SK-N-SH (cell line): ENCODE results near the gene PCDHB9. TPM values are rescaled to one million over a fixed set of nuclear protein-coding genes. Genes with fewer than 3 reads are reported as not detected.
"Not testable (repeated sequence)": the region's sequence is repeated elsewhere in the genome, so short reads cannot be mapped to it uniquely, and the experiment has no call there.

Experiments
- CTCF ChIA-PET: fragments of 300-600, 350-600 bp; formaldehyde crosslinking; extraction: SDS; loops from one replicate; lab custom pipeline; 2021; lab: Yijun Ruan, JAX
- POLR2A ChIA-PET: fragments of 350-600 bp; sonication (Branson Sonifier 250); formaldehyde crosslinking; extraction: SDS; loops from one replicate; lab custom pipeline; 2020; ENCODE audit warnings: antibody characterized with exemption, inconsistent platforms; lab: Yijun Ruan, JAX
- DNase-seq: peaks from one replicate; pipeline ENCODE4 v3.0.0; 2012
- H2AFZ ChIP-seq: fragments of 200-600 bp; sonication (generic); 2 replicates; pipeline ENCODE4 v1.8.1; 2016; ENCODE audit warnings: antibody characterized with exemption, mild to moderate bottlenecking, low read depth
- H3F3A ChIP-seq: fragments of 200-600 bp; sonication (generic); replicated peaks from 2 replicates; pipeline ENCODE3; 2016; ENCODE audit warnings: antibody characterized with exemption, mild to moderate bottlenecking; ENCODE audit not compliant: insufficient read depth
- H3K27ac ChIP-seq, 2 experiments: fragments of 200-500 bp in 1 of 2; fragments of 200-600 bp in 1 of 2; sonication (Bioruptor generic) in 1 of 2; sonication (generic), shearing (Covaris generic) in 1 of 2; 2 replicates each; pipeline versions ENCODE4 v1.5.1 to v1.6.1; 2014 to 2016; ENCODE audit warnings: low read depth in 2 of 2, inconsistent platforms in 1 of 2, low read length in 1 of 2, mild to moderate bottlenecking in 1 of 2, mixed read lengths in 1 of 2
- H3K27me3 ChIP-seq: fragments of 200-600 bp; sonication (generic), shearing (Covaris generic); 2 replicates; pipeline ENCODE4 v1.6.1; 2016; ENCODE audit warnings: mixed run types; ENCODE audit not compliant: insufficient read depth
- H3K36me3 ChIP-seq, 2 experiments: fragments of 200-500 bp in 1 of 2; fragments of 200-600 bp in 1 of 2; sonication (Bioruptor generic) in 1 of 2; sonication (generic) in 1 of 2; replicated peaks in 1 of 2; 2 replicates each; pipeline versions ENCODE3 to v1.5.1; 2014 to 2016; ENCODE audit warnings: low read length in 1 of 2, mild to moderate bottlenecking in 1 of 2; ENCODE audit not compliant: insufficient read depth in 2 of 2, control insufficient read depth in 1 of 2
- H3K4me1 ChIP-seq, 2 experiments: fragments of 200-500 bp in 1 of 2; fragments of 200-600 bp in 1 of 2; sonication (Bioruptor generic) in 1 of 2; sonication (generic), shearing (Covaris generic) in 1 of 2; 2 replicates each; pipeline versions ENCODE4 v1.5.1 to v1.6.1; 2014 to 2016; ENCODE audit warnings: low read depth in 1 of 2, low read length in 1 of 2, mixed run types in 1 of 2; ENCODE audit not compliant: insufficient read depth in 2 of 2, control insufficient read depth in 1 of 2
- H3K4me2 ChIP-seq: fragments of 200-600 bp; sonication (generic), shearing (Covaris generic); 2 replicates; pipeline ENCODE4 v1.6.1; 2017; ENCODE audit warnings: mixed run types
- H3K4me3 ChIP-seq, 2 experiments: fragments of 200-500 bp in 1 of 2; fragments of 200-600 bp in 1 of 2; sonication (Bioruptor generic) in 1 of 2; sonication (generic), shearing (Covaris generic) in 1 of 2; 2 replicates each; pipeline versions ENCODE4 v1.5.1 to v1.8.1; 2014 to 2016; ENCODE audit warnings: low read depth in 2 of 2, inconsistent platforms in 1 of 2, low read length in 1 of 2, mild to moderate bottlenecking in 1 of 2, mixed read lengths in 1 of 2, moderate library complexity in 1 of 2
- H3K79me2 ChIP-seq: fragments of 200-600 bp; sonication (generic); 2 replicates; pipeline ENCODE4 v1.8.1; 2017; ENCODE audit warnings: mild to moderate bottlenecking; ENCODE audit not compliant: insufficient read depth
- H3K9ac ChIP-seq: fragments of 200-600 bp; sonication (generic); 2 replicates; pipeline ENCODE4 v1.6.1; 2017; ENCODE audit warnings: mixed run types
- H3K9me2 ChIP-seq: fragments of 200-600 bp; sonication (generic); 2 replicates; pipeline ENCODE4 v1.6.1; 2017; ENCODE audit warnings: mixed run types
- H3K9me3 ChIP-seq: fragments of 200-600 bp; sonication (generic); 2 replicates; pipeline ENCODE4 v1.6.1; 2017; ENCODE audit warnings: mixed run types, mild to moderate bottlenecking, moderate library complexity
- H4K20me1 ChIP-seq: fragments of 200-600 bp; sonication (generic); 2 replicates; pipeline ENCODE4 v1.6.1; 2017; ENCODE audit warnings: mild to moderate bottlenecking, mixed run types; ENCODE audit not compliant: insufficient read depth
- RAD21 ChIP-seq: IDR thresholded peaks from 2 replicates; pipeline ENCODE4 v1.6.1; 2012; ENCODE audit warnings: mild to moderate bottlenecking, low read length
- SIN3A ChIP-seq: IDR thresholded peaks from 2 replicates; pipeline ENCODE4 v1.6.1; 2012; ENCODE audit warnings: low read depth, mild to moderate bottlenecking, low read length, moderate library complexity, borderline replicate concordance
- YY1 ChIP-seq: IDR thresholded peaks from 2 replicates; pipeline ENCODE4 v1.4.0; 2012; ENCODE audit warnings: low read depth, mild to moderate bottlenecking
- WGBS: methylation state at CpG from one replicate; pipeline ENCODE4 v1.1.6; 2017; ENCODE audit warnings: low lambda C conversion rate; 5-methylcytosine and 5-hydroxymethylcytosine counted together
- polyA plus RNA-seq, 3 experiments: library from polyadenylated mRNA; depleted of rRNA; stranded (reverse); fragments of >200 nt; gene quantifications; 2 replicates each; pipeline ENCODE4 v1.2.3, GENCODE V29; 2012
- TF ChIP-seq, protein P1 (sequence below): fragments of 200-600 bp; sonication (generic); IDR thresholded peaks from 2 replicates; pipeline ENCODE4 v1.6.1; 2017; ENCODE audit warnings: antibody characterized with exemption, mild to moderate bottlenecking, moderate library complexity

PCDHB9 gene
- polyA plus RNA-seq, 1 of the 3 experiments (the other 2 are of a cell fraction): 2.4 TPM

DNA sequence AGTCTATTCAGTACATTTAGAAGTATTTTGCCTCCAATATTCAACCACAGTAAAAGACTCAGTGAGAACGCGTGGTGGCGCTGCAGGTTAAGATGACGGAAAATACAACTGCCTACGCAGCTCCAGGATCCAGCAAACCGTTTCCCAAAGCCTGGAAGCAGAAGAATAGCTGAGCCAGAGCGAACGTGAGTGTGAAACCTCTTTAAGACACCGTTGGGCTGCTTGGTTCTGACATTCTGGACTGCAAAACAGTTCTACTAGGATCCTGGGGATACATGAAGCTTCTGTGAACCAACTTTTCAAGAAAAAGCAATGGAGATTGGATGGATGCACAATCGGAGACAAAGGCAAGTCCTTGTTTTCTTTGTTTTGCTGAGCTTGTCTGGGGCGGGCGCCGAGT is 4.7 kb upstream of the PCDHB9 start, which contains the start of gene PCDHB16 (continued):
- no peak for TF ChIP-seq SIN3A

DNA sequence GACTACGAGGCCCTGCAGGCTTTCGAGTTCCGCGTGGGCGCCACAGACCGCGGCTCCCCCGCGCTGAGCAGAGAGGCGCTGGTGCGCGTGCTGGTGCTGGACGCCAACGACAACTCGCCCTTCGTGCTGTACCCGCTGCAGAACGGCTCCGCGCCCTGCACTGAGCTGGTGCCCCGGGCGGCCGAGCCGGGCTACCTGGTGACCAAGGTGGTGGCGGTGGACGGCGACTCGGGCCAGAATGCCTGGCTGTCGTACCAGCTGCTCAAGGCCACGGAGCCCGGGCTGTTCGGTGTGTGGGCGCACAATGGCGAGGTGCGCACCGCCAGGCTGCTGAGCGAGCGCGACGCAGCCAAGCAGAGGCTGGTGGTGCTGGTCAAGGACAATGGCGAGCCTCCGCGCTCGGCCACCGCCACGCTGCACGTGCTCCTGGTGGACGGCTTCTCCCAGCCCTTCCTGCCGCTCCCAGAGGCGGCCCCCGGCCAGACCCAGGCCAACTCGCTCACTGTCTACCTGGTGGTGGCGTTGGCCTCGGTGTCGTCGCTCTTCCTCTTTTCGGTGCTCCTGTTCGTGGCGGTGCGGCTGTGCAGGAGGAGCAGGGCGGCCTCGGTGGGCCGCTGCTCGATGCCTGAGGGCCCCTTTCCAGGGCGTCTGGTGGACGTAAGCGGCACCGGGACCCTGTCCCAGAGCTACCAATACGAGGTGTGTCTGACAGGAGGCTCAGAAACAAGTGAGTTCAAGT is 2.7 kb upstream of the PCDHB9 start:
- H3K27ac ChIP-seq, H3K9me3 ChIP-seq, H3K9me2 ChIP-seq, POLR2A ChIA-PET, H3K4me1 ChIP-seq, H3K79me2 ChIP-seq, H4K20me1 ChIP-seq, DNase-seq, H3K36me3 ChIP-seq, CTCF ChIA-PET, H2AFZ ChIP-seq, H3F3A ChIP-seq, H3K9ac ChIP-seq, H3K27me3 ChIP-seq, H3K4me3 ChIP-seq, H3K4me2 ChIP-seq: not testable (repeated sequence)
- 58% methylated on average over 20 of the region's 69 CpGs for WGBS

DNA sequence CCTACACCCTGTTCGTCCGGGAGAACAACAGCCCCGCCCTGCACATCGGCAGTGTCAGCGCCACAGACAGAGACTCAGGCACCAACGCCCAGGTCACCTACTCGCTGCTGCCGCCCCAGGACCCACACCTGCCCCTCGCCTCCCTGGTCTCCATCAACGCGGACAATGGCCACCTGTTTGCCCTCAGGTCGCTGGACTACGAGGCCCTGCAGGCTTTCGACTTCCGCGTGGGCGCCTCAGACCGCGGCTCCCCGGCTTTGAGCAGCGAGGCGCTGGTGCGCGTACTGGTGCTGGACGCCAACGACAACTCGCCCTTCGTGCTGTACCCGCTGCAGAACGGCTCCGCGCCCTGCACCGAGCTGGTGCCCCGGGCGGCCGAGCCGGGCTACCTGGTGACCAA is 1.7 kb downstream of the PCDHB9 start:
- H3K27me3 ChIP-seq, H3K27ac ChIP-seq, H3K79me2 ChIP-seq, H3K9me3 ChIP-seq, H4K20me1 ChIP-seq, H3K9ac ChIP-seq, H2AFZ ChIP-seq, H3K36me3 ChIP-seq, H3F3A ChIP-seq, H3K4me1 ChIP-seq, H3K4me2 ChIP-seq, POLR2A ChIA-PET, CTCF ChIA-PET, H3K9me2 ChIP-seq, DNase-seq, H3K4me3 ChIP-seq: not testable (repeated sequence)
- WGBS: 59% methylated on average over 5 of the region's 37 CpGs

DNA sequence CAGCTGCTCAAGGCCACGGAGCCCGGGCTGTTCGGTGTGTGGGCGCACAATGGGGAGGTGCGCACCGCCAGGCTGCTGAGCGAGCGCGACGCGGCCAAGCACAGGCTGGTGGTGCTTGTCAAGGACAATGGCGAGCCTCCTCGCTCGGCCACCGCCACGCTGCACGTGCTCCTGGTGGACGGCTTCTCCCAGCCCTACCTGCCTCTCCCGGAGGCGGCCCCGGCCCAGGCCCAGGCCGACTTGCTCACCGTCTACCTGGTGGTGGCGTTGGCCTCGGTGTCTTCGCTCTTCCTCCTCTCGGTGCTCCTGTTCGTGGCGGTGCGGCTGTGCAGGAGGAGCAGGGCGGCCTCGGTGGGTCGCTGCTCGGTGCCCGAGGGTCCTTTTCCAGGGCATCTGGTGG is 2.2 kb downstream of the PCDHB9 start:
- H3F3A ChIP-seq, DNase-seq, H3K27ac ChIP-seq, H3K9me2 ChIP-seq, CTCF ChIA-PET, H3K79me2 ChIP-seq, H3K4me2 ChIP-seq, H3K9me3 ChIP-seq, POLR2A ChIA-PET, H3K36me3 ChIP-seq, H2AFZ ChIP-seq, H4K20me1 ChIP-seq, H3K9ac ChIP-seq, H3K4me3 ChIP-seq, H3K27me3 ChIP-seq, H3K4me1 ChIP-seq: not testable (repeated sequence)
- WGBS: 77% methylated on average over 14 of the region's 35 CpGs

DNA sequence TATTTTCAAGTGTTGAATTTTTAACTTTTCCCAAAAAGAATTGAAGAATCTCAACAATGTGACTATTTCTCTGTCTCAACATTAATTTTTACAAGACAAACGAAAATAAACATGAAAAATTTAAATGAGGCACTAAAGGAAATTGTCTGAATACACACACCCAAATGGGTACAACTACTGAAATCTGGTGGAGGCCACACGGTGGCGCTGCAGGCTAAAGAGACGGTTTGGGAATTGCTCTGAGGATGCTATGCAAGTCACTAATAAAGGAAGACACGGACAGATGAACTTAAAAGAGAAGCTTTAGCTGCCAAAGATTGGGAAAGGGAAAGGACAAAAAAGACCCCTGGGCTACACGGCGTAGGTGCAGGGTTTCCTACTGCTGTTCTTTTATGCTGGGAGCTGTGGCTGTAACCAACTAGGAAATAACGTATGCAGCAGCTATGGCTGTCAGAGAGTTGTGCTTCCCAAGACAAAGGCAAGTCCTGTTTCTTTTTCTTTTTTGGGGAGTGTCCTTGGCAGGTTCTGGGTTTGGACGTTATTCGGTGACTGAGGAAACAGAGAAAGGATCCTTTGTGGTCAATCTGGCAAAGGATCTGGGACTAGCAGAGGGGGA is 5.3 kb downstream of the PCDHB9 start, which contains the start of gene PCDHB10:
Gene PCDHB10 (plus strand): TSS at position 244 of the 616 bp plus-strand sequence. CDS start 200 bp downstream, at position 444.
- Histone ChIP-seq H3K4me1 (no peaks in the 10 kb centered on the region), H3K27ac (no peak within 1 kb of the TSS), H3K9me2 (no peaks in the 10 kb centered on the region), H4K20me1 (no peaks in the 10 kb centered on the region), H3K9ac (no peak within 1 kb of the TSS), H3K79me2 (no peaks in the 10 kb centered on the region), H3K4me3 (peak within 1 kb of the TSS in 1 of 2 experiments; percentile 14; a peak in 1 of 4 replicates), H2AFZ (no peak within 1 kb of the TSS), H3K36me3 (peaks cover 0 to 4% of the 10 kb centered on the region in 2 experiments), H3F3A (no peaks in the 10 kb centered on the region), H3K27me3 (no peaks in the 10 kb centered on the region), H3K9me3 (peaks cover 9% of the 10 kb centered on the region), H3K4me2 (no peak within 1 kb of the TSS)
- WGBS: 24% methylated on average over 10 of the region's 10 CpGs
- POLR2A ChIA-PET: no interaction called here
- CTCF ChIA-PET: interaction anchor here (0.7 to 2.2 kb wide), 7 partner anchors 10 to 375 kb away, joined by 3 to 9 read pairs (median 4); partner anchors contain the start of gene PCDHB16
- TF ChIP-seq, protein P1, sequence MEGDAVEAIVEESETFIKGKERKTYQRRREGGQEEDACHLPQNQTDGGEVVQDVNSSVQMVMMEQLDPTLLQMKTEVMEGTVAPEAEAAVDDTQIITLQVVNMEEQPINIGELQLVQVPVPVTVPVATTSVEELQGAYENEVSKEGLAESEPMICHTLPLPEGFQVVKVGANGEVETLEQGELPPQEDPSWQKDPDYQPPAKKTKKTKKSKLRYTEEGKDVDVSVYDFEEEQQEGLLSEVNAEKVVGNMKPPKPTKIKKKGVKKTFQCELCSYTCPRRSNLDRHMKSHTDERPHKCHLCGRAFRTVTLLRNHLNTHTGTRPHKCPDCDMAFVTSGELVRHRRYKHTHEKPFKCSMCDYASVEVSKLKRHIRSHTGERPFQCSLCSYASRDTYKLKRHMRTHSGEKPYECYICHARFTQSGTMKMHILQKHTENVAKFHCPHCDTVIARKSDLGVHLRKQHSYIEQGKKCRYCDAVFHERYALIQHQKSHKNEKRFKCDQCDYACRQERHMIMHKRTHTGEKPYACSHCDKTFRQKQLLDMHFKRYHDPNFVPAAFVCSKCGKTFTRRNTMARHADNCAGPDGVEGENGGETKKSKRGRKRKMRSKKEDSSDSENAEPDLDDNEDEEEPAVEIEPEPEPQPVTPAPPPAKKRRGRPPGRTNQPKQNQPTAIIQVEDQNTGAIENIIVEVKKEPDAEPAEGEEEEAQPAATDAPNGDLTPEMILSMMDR: peak; percentile 57
- TF ChIP-seq RAD21: peak; percentile 44
- TF ChIP-seq YY1: no peak
- peak; percentile 53 for DNase-seq

DNA sequence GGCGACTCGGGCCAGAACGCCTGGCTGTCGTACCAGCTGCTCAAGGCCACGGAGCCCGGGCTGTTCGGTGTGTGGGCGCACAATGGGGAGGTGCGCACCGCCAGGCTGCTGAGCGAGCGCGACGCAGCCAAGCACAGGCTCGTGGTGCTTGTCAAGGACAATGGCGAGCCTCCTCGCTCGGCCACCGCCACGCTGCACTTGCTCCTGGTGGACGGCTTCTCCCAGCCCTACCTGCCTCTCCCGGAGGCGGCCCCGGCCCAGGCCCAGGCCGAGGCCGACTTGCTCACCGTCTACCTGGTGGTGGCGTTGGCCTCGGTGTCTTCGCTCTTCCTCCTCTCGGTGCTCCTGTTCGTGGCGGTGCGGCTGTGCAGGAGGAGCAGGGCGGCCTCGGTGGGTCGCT is 7.4 kb downstream of the PCDHB9 start:
- H3K9me3 ChIP-seq, H3K4me2 ChIP-seq, H3K27ac ChIP-seq, H4K20me1 ChIP-seq, H3K4me1 ChIP-seq, H3K27me3 ChIP-seq, H3K9me2 ChIP-seq, H2AFZ ChIP-seq, H3F3A ChIP-seq, POLR2A ChIA-PET, H3K36me3 ChIP-seq, H3K79me2 ChIP-seq, H3K9ac ChIP-seq, DNase-seq, H3K4me3 ChIP-seq: not testable (repeated sequence)
- CTCF ChIA-PET: interaction anchor here (3.9 kb wide), 1 partner anchor 370 kb away, joined by 15 read pairs; no protein-coding TSS in a partner anchor
- WGBS: no CpG with 5 or more reads among the region's 37 CpGs
